GM18858 (cell line): ENCODE measurements around the gene MYL5.
"Not testable (repeated sequence)": the region's sequence is repeated elsewhere in the genome, so short reads cannot be mapped to it uniquely, and the experiment has no call there.

Source experiments
- ATAC-seq: cut with Tn5 transposase; IDR thresholded peaks from one replicate; pipeline ENCODE4 v1.9.1; 2021; ENCODE audit not compliant: unreplicated experiment

The MYL5 gene

DNA sequence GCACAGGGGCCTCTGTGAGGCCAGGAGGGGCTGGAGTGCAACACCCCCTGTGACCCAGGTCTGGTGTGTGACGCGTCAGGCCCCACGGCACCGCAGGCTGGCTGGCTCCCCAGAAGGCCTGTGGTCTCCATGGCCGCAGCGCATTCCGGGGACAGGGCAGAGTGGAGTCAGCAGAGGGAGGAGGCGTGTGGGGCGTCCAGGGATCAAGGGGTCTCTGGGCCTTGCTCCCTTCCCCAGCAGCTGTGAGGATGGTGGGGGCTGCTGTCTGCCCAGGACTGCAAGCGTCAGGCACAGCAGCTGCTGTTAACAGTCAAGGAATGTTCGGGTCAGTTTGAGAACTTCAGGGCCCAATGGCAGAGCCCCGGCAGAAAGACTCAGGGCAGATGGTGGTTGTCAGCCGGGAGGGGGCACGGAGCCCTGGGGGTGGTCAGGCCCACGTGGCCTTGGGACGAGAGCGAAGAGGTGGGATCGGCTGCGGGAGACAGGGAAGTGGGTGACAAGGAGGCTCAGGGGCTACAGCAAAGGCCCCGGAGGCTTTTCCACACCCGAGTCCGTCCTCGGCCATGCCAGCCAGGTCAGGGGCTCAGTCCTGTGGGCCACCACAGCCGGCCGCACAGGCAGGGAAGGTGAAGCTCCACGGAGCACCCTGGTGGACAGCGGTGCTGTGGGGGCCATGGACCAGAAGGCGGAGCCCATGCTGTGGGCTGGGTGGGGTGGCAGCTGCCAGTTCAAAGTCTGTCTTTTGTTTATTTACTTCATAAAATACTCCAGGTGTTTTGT lies 49.6 kb downstream of the MYL5 start:
- ATAC-seq: no peak

DNA sequence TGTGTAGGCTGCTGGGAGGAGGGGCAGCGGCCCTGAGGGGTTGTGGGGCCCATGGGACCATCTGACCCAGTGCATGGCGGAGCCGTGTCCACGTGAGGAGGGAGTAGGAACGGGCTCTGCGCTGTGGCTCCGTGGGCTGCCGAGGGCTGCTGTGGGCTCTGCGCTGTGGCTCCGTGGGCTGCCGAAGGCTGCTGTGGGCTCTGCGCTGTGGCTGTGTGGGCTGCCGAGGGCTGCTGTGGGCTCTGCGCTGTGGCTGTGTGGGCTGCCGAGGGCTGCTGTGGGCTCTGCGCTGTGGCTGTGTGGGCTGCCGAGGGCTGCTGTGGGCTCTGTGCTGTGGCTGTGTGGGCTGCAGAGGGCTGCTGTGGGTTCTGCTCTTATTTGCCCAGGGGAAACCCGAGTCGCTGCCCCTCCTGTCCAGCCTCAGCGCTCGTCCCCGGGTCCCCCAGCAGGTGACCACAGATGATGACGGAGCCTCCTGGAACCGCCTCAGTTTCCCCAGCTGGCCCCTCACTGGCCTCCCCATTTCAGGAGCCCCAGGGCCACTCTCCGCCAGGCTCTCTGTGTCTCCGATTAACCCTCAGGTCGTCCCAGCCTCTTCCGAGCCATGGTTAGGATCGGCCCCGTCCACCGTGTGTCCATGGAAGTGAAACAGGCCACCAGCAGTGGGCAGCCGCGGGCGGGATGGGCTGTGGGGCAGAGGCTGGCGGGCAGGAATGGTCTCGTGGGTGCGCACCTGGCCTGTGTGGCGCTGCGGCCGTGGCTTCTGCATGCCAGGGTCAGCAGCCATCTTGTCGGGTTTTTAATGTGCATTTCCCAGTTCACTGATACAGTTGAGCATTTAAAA lies 51.3 kb downstream of the MYL5 start:
- no peak for ATAC-seq

DNA sequence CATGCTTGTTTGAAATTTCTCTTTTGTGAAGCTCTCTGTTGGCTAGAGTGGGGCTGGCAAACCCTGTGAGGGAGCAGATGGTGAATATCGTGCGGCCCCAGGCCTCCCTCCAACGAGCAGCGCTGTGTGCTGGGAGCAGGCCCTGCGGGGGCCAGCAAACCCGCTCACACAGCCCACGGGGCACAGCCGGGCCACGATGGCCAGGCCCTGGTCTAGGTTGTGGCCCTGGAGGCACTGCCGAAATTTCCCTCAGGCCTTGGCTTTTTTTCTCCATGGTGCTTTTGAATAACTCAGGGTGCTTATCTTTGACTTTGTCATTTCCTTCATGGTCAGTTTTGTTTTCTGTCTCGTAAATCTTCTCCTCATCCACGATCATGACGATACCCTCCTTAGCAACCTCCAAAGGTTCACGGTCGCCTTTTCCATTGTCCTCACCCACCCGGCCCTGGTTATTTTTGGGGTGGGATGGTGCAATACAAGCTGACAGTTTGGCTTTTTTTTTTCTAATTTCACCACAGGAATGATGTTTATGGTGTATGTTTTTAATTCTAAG lies 52.0 kb downstream of the MYL5 start:
- no peak for ATAC-seq

DNA sequence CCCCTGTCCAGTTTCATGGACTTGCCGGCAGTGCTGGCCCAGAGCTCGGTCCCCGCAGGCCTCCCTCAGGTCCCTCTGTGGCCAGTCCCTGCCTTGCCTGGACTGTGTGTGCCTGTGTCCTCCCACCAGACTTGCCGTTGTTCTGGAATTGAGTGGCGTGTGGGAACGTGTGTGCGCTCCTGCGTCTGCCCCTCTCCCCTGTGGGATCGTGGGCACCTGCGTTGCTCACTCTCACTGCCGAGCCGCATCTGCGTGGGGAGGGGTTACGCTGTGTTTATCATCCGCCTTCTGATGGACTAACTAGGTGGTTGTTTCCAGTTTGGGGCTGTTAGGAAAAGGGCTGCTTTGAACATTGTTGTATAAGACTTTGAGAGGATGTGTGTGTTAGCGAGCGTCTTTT lies 52.5 kb downstream of the MYL5 start:
- ATAC-seq: no peak

DNA sequence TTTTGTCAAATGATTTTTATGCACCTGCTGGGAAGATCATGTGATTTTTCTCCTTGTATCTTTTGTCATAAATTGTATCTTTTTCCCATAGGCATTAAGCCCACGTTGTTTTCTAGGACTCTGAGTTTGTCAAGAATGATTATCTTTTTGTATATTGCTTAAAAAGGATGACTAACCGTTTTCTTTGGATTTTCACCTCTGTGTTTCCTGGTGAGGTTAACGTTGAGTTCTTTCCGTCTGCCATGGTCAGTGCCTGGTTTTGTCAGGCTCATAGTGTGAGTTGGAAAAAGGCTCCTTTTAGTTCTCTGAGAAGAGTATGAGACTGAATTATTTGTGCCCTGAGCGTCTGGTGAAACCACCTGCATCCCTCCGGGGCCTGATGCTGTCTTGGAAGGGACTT lies 53.2 kb downstream of the MYL5 start:
- no peak for ATAC-seq

DNA sequence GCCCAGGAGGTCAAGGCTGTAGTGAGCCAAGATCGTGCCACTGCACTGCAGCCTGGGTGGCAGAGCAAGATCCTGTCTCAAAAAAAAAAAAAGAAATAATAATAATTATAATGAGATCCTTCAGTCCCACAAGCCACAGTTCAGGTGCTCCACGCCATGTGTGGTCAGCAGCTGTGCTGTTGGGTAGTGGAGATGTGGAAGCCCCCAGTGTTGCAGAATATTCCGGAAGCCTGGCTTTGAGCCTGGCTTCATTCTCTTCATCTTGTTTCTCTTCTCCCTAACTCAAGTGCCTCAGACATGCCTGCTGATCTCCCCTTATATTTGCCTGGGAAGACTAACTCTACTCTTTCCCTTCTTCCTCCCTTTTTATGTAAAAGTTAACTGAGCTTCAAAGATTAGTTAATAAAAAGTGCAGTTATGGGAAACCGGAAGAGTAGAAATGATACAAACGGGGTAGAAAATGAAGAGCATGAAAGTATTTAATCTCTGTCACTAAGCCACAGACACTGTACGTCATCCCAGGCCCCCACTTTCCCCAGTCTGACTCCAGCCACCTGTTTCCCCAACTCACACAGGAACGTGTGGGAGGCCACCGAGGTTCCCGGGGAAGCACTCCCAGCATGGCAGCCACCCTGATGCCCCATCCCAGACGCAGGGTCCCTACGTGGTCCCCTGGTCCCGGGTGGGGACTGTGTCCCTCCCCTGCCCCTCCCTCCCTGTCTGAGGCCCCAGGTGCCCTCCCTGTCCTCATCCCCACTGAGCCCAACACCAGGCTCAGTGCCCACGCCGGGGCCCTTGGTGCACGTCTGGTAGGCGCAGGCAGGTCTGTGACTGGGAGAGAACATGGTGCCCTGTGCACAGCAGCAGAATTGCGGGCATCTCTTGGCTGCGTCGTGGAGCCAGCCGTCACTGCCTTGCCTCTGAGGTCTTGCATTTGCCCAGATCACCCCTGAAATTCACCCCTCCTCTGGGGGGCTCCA lies 55.3 kb downstream of the MYL5 start:
- ATAC-seq: no peak

DNA sequence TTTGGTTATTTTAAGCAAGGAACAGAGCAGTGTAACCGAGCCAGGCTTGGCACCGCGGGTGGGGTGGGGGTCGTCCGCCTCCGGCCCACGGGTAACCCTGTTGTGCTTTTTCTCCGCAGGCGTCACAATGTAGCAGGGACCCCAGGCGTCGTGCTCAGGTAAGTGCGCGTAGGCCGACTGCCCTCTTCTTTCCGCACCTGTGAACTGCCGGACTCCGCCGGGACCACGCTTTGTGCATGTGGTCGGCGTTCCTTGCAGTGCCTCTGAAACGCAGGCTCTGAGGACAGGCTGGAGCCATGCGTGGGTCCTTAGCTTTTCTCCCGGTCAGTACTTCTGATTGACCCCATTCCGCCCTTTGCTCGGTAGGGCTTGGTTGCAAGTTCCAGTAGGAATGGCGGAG lies 56.2 kb downstream of the MYL5 start:
- ATAC-seq: no peak

DNA sequence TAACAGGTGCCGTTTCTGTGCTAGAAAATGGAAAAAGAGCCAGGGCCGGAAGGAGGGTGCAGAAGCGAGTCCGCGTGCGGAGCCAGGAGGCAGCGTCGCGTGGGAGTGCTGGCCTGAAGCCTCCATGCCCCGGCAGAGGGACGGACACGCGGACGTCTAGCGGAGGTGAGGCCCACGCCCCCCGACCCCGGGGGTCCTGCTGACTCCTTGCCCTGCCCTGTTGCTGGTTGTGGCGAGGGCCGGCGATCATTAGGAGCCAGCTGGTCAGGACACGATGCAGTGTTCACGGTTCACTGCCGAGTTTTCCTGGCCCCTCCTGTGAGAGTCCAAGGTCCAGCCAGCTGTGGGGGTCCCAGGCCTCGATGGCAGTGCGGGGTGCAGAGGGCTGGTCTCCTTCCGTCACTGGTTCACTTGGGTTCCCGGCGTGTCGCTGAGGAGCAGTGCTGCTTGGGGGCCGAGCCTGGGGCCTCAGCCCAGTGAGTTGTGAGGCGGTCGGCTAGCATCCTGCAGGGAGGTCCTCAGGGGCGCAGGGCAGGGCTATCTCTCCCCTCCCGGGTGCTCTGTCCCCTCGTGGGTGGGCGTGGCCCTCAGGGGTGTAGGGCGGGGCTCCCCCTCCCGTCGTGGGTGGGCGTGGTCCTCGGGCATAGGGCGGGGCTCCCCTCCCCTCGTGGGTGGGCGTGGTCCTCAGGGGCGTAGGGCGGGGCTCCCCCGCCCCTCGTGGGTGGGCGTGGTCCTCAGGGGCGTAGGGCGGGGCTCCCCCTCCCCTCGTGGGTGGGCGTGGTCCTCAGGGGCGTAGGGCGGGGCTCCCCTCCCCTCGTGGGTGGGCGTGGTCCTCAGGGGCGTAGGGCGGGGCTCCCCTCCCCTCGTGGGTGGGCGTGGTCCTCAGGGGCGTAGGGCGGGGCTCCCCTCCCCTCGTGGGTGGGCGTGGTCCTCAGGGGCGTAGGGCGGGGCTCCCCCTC lies 56.9 kb downstream of the MYL5 start:
- ATAC-seq: not testable (repeated sequence)
